Bronchial epithelial cell (primary cell): ENCODE data around the gene GRIP1. TPM values are rescaled to one million over a fixed set of nuclear protein-coding genes. Genes with fewer than 3 reads are reported as not detected.

Source experiments
- DNase-seq: peaks from one replicate; pipeline ENCODE4 v3.0.0-alpha.2; 2010; ENCODE audit warnings: low read depth
- FAIRE-seq: peaks from 2 replicates; lab custom pipeline; 2011; peaks lifted over from hg19 to GRCh38; lab: Jason Lieb, UNC
- H3K27me3 ChIP-seq: 2 replicates; pipeline ENCODE4 v1.5.1; 2011; ENCODE audit warnings: low read length; ENCODE audit not compliant: control insufficient read depth, insufficient read depth
- H3K36me3 ChIP-seq: 2 replicates; pipeline ENCODE4 v1.5.1; 2011; ENCODE audit warnings: low read length; ENCODE audit not compliant: control insufficient read depth, insufficient read depth
- H3K4me3 ChIP-seq: 2 replicates; pipeline ENCODE4 v1.5.1; 2011; ENCODE audit warnings: mild to moderate bottlenecking, low read depth, low read length, control low read depth
- total RNA-seq: library from RNA; depleted of rRNA; stranded (reverse); fragments of >200 nt; gene quantifications from 2 replicates; pipeline ENCODE4 v1.2.1, GENCODE V29; 2014
- TF ChIP-seq, protein P1 (sequence below): IDR thresholded peaks from 2 replicates; pipeline ENCODE4 v1.5.1; 2011; ENCODE audit warnings: mild to moderate bottlenecking, moderate library complexity, low read length, control low read depth, inconsistent platforms; ENCODE audit not compliant: insufficient read depth, severe bottlenecking

GRIP1 gene, protein sequence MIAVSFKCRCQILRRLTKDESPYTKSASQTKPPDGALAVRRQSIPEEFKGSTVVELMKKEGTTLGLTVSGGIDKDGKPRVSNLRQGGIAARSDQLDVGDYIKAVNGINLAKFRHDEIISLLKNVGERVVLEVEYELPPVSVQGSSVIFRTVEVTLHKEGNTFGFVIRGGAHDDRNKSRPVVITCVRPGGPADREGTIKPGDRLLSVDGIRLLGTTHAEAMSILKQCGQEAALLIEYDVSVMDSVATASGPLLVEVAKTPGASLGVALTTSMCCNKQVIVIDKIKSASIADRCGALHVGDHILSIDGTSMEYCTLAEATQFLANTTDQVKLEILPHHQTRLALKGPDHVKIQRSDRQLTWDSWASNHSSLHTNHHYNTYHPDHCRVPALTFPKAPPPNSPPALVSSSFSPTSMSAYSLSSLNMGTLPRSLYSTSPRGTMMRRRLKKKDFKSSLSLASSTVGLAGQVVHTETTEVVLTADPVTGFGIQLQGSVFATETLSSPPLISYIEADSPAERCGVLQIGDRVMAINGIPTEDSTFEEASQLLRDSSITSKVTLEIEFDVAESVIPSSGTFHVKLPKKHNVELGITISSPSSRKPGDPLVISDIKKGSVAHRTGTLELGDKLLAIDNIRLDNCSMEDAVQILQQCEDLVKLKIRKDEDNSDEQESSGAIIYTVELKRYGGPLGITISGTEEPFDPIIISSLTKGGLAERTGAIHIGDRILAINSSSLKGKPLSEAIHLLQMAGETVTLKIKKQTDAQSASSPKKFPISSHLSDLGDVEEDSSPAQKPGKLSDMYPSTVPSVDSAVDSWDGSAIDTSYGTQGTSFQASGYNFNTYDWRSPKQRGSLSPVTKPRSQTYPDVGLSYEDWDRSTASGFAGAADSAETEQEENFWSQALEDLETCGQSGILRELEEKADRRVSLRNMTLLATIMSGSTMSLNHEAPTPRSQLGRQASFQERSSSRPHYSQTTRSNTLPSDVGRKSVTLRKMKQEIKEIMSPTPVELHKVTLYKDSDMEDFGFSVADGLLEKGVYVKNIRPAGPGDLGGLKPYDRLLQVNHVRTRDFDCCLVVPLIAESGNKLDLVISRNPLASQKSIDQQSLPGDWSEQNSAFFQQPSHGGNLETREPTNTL
- total RNA-seq = 3.9 and 28.0 TPM in 2 replicates

DNA sequence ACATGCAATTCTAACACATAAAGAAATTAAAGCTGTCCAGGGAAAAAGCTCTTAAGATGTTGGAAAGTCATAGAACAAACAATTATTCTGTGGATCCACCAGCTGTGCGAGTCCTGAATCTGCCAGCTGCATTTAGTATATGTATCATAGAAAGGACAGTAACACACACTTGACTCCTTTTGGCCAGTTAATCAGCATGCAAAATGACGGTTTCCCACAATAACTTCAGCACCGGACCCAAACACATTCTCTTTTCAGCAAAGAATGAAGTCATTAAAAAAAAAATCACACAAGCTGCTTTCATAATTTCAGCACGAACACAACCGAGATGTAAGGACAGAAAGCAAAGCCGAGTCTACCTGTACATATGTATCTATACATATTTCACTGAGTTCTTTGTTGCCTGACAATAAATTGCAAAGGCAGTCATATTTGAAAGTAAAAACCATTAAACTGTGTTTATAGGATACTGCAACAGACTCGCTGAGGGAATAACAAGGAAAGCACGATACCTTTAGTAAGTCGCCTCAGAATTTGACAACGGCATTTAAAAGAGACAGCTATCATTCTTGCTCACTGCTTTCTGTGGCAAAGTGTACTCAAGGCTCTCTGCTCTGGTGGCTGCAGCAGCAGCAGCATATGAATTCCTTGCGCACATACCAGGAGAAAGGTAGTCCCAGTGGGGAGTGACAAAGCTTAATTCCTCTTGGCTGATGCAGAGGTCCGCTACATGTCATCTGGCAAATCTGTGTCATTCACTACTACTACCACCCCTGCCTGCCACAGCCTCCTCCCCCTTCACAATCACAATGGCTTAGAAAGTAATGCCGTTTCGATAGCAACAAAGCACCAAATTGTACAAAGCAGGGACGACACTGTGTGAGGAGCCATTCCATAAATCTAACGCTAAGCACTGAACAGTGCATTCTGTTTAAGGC lies at the start of gene GRIP1:
GRIP1 (minus strand) TSS at position 739 of the 938 bp plus-strand sequence; CDS start at position 567, 172 bp downstream.
- H3K4me3 ChIP-seq = no peak within 1 kb of the TSS
- DNase-seq (peak; percentile 13), FAIRE-seq (peak; percentile 60)
- TF ChIP-seq, protein P1, sequence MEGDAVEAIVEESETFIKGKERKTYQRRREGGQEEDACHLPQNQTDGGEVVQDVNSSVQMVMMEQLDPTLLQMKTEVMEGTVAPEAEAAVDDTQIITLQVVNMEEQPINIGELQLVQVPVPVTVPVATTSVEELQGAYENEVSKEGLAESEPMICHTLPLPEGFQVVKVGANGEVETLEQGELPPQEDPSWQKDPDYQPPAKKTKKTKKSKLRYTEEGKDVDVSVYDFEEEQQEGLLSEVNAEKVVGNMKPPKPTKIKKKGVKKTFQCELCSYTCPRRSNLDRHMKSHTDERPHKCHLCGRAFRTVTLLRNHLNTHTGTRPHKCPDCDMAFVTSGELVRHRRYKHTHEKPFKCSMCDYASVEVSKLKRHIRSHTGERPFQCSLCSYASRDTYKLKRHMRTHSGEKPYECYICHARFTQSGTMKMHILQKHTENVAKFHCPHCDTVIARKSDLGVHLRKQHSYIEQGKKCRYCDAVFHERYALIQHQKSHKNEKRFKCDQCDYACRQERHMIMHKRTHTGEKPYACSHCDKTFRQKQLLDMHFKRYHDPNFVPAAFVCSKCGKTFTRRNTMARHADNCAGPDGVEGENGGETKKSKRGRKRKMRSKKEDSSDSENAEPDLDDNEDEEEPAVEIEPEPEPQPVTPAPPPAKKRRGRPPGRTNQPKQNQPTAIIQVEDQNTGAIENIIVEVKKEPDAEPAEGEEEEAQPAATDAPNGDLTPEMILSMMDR = no peak
- peaks cover 4% of the 10 kb centered on the region for H3K27me3 ChIP-seq
- no peaks in the 10 kb centered on the region for H3K36me3 ChIP-seq

DNA sequence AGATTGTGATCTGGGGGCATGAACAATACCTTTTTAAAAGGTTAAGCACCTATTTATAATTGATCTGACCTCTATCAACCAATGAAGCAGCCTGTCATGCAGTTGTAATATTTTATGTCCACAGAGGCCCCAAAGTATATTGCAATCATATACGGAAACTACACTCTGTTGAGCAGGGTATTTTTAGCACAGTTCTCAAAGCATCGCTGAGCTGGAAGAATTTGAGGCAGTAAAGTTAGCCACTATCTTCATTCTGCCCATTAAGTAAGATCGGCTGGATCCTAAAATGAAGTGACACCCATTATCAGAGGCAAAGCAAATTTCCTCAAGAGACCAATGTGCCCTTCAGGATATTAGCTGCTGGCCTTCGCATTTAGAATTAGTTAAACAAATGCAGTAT lies 47.7 kb upstream of the GRIP1 start:
- Histone ChIP-seq H3K4me3 (no peak overlapping the region), H3K36me3 (no peaks in the 10 kb centered on the region), H3K27me3 (peaks cover 1% of the 10 kb centered on the region)
- TF ChIP-seq, protein P1 = no peak
- FAIRE-seq (no peak), DNase-seq (no peak)

DNA sequence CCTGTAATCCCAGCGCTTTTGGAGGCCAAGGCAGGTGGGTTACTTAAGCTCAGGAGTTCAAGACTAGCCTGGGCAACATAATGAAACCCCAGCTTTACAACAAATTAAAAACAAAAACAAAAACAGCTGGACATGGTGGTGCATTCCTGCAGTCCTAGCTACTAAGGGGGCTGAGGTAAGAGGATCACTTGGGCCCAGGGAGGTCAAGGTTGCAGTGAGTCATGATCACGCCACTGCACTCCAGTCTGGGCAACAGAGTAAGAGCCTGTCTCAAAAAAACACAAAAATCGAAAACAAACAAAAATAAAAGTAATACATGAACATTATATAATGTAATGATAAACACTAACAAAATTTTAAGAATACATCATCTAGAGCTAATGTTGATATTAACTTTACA lies 46.2 kb upstream of the GRIP1 start:
- H3K36me3 ChIP-seq = no peaks in the 10 kb centered on the region
- peaks cover 1% of the 10 kb centered on the region for H3K27me3 ChIP-seq
- FAIRE-seq (no peak), DNase-seq (no peak)
- H3K4me3 ChIP-seq = no peak overlapping the region
- TF ChIP-seq, protein P1 = no peak

DNA sequence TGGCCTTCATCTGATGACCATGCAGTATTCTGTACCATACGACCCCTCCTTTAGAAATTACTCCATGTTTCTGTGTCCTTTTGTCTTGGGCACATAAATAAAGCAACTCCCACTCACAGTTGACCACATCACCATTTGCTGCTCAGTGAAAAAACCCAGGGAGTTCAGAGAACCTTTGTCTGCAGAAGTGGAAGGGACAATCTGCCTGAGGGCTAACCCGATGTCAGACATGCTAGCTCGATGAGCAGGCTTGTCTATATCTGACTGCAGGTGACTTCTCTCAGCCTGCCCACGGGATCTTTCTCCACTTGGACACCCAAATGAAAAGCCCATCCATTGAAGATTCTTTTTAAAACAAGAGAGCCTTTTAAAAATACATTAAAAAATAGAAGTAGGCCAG lies 45.7 kb upstream of the GRIP1 start:
- H3K36me3 ChIP-seq = no peaks in the 10 kb centered on the region
- no peak for DNase-seq
- FAIRE-seq = peak; percentile 87
- no peak overlapping the region for H3K4me3 ChIP-seq
- TF ChIP-seq, protein P1 = no peak
- peaks cover 1% of the 10 kb centered on the region for H3K27me3 ChIP-seq

DNA sequence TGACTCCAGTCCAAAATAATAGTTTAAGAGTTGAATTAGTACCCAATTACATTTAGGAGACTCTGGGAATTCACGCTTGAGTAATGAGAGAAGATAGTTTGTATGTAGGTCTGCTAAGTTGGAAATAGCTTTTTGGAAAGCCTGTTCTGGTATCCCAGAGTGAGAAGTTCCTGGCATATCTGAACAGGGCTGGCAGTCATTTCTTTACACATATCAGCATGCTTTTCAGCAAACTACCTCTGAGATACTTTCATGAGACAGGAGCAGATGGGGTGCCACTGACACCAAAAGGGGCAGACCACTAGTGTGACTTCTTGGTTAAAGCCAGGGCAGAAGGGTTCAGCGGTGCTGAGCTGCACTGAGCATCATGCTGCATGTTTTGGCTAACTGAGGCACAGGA lies 45.1 kb upstream of the GRIP1 start:
- Histone ChIP-seq H3K27me3 (peaks cover 1% of the 10 kb centered on the region), H3K4me3 (no peak overlapping the region), H3K36me3 (no peaks in the 10 kb centered on the region)
- TF ChIP-seq, protein P1 = no peak
- DNase-seq (no peak), FAIRE-seq (no peak)
